Mesendoderm (in vitro differentiated cells): ENCODE measurements around the gene HARS2.
"Not testable (repeated sequence)": the region's sequence is repeated elsewhere in the genome, so short reads cannot be mapped to it uniquely, and the experiment has no call there.

Experiments used
- DNase-seq: peaks from one replicate; pipeline ENCODE4 v3.0.0; 2013
- H2AK5ac ChIP-seq: 2 replicates; pipeline ENCODE4 v1.6.1; 2013; ENCODE audit warnings: low read length, inconsistent platforms
- H2BK120ac ChIP-seq: 2 replicates; pipeline ENCODE4 v1.6.1; 2013; ENCODE audit warnings: low read depth, mild to moderate bottlenecking, low read length, moderate library complexity, mixed read lengths
- H2BK15ac ChIP-seq: replicated peaks from 2 replicates; pipeline ENCODE4 v1.6.1; 2013; ENCODE audit warnings: low read depth, mild to moderate bottlenecking, moderate library complexity
- H2BK5ac ChIP-seq: 2 replicates; pipeline ENCODE4 v1.6.1; 2013; ENCODE audit warnings: low read length, inconsistent platforms
- H3K18ac ChIP-seq: 2 replicates; pipeline ENCODE4 v1.6.1; 2013; ENCODE audit warnings: mild to moderate bottlenecking, low read length, mixed read lengths
- H3K23ac ChIP-seq: one replicate; pipeline ENCODE4 v1.6.1; 2013; ENCODE audit warnings: low read length
- H3K27ac ChIP-seq: 2 replicates; pipeline ENCODE4 v1.5.1; 2013; ENCODE audit warnings: low read depth, mild to moderate bottlenecking, inconsistent platforms, low read length, moderate library complexity
- H3K27me3 ChIP-seq: 2 replicates; pipeline ENCODE4 v1.6.1; 2013; ENCODE audit warnings: low read length, control low read depth, mild to moderate bottlenecking, inconsistent platforms; ENCODE audit not compliant: insufficient read depth, poor library complexity
- H3K36me3 ChIP-seq: 2 replicates; pipeline ENCODE4 v1.6.1; 2013; ENCODE audit warnings: low read length, inconsistent platforms; ENCODE audit not compliant: control insufficient read depth, insufficient read depth
- H3K4ac ChIP-seq: one replicate; pipeline ENCODE4 v1.6.1; 2013; ENCODE audit warnings: low read depth, mild to moderate bottlenecking, low read length, moderate library complexity
- H3K4me1 ChIP-seq: 2 replicates; pipeline ENCODE4 v1.6.1; 2013; ENCODE audit warnings: low read depth, low read length, inconsistent platforms; ENCODE audit not compliant: control insufficient read depth
- H3K4me2 ChIP-seq: 2 replicates; pipeline ENCODE4 v1.6.1; 2013; ENCODE audit warnings: low read length
- H3K4me3 ChIP-seq: 2 replicates; pipeline ENCODE4 v1.5.1; 2013; ENCODE audit warnings: mild to moderate bottlenecking, low read length
- H3K56ac ChIP-seq: one replicate; pipeline ENCODE4 v1.6.1; 2013; ENCODE audit warnings: low read length
- H3K79me1 ChIP-seq: 2 replicates; pipeline ENCODE4 v1.6.1; 2013; ENCODE audit warnings: low read length, inconsistent platforms
- H3K79me2 ChIP-seq: 2 replicates; pipeline ENCODE4 v1.6.1; 2013; ENCODE audit warnings: mild to moderate bottlenecking, low read length; ENCODE audit not compliant: control insufficient read depth, insufficient read depth
- H3K9ac ChIP-seq: 2 replicates; pipeline ENCODE4 v1.6.1; 2013; ENCODE audit warnings: low read length, inconsistent platforms
- H4K5ac ChIP-seq: one replicate; pipeline ENCODE4 v1.6.1; 2013; ENCODE audit warnings: low read length
- H4K8ac ChIP-seq: one replicate; pipeline ENCODE4 v1.6.1; 2013; ENCODE audit warnings: low read depth, mild to moderate bottlenecking, control low read depth, low read length, moderate library complexity
- WGBS: extraction: QIAGEN DNeasy Blood & Tissue Kit; methylation state at CpG from one replicate; pipeline ENCODE4 v1.1.7; 2013; ENCODE audit warnings: low lambda C conversion rate, missing lambda C conversion rate; ENCODE audit not compliant: insufficient coverage; ENCODE audit errors: extremely low coverage; 5-methylcytosine and 5-hydroxymethylcytosine counted together

HARS2 gene

GRCh38 chr5:140718266-140718592 is 27.0 kb downstream of the HARS2 start:
- Histone ChIP-seq H3K4ac (no peak overlapping the region), H3K4me3 (no peak overlapping the region), H2BK5ac (no peak overlapping the region), H4K5ac (no peak overlapping the region), H3K79me2 (no peaks in the 10 kb centered on the region), H2BK15ac (no peak overlapping the region), H3K56ac (no peak overlapping the region), H2BK120ac (no peak overlapping the region), H4K8ac (no peak overlapping the region), H3K27me3 (no peaks in the 10 kb centered on the region), H3K79me1 (no peaks in the 10 kb centered on the region), H3K27ac (no peak overlapping the region), H3K23ac (no peak overlapping the region), H3K9ac (no peak overlapping the region), H3K36me3 (no peaks in the 10 kb centered on the region), H2AK5ac (no peak overlapping the region), H3K18ac (no peak overlapping the region), H3K4me2 (no peak overlapping the region), H3K4me1 (no peaks in the 10 kb centered on the region)
- no CpG with 5 or more reads among the region's 7 CpGs for WGBS
- peak; percentile 34 for DNase-seq

- not testable (repeated sequence) for H3K23ac ChIP-seq, H4K5ac ChIP-seq, H2BK15ac ChIP-seq, H3K79me1 ChIP-seq, H3K36me3 ChIP-seq, H3K4me2 ChIP-seq, H3K4me1 ChIP-seq, H3K9ac ChIP-seq, H3K27ac ChIP-seq, H2BK120ac ChIP-seq, H3K79me2 ChIP-seq, H3K18ac ChIP-seq, H3K4me3 ChIP-seq, H2AK5ac ChIP-seq, H3K27me3 ChIP-seq, H4K8ac ChIP-seq, H2BK5ac ChIP-seq, H3K4ac ChIP-seq, H3K56ac ChIP-seq, DNase-seq
- WGBS: no CpG with 5 or more reads among the region's 6 CpGs
Observed at GRCh38 chr5:140720738-140721137, 29.5 kb downstream of the HARS2 start.

GRCh38 chr5:140721395-140721794 is 30.1 kb downstream of the HARS2 start:
- no CpG with 5 or more reads among the region's 5 CpGs for WGBS
- not testable (repeated sequence) for H3K4me3 ChIP-seq

GRCh38 chr5:140725799-140726471 is 34.7 kb downstream of the HARS2 start:
- Histone ChIP-seq H3K4ac (no peak overlapping the region), H3K79me2 (no peaks in the 10 kb centered on the region), H3K4me1 (no peaks in the 10 kb centered on the region), H3K36me3 (no peaks in the 10 kb centered on the region), H2BK120ac (no peak overlapping the region), H3K27ac (no peak overlapping the region), H2BK5ac (no peak overlapping the region), H4K5ac (no peak overlapping the region), H3K4me2 (peak overlapping the region; percentile 8), H2BK15ac (no peak overlapping the region), H2AK5ac (no peak overlapping the region), H3K4me3 (peak overlapping the region; percentile 2), H3K23ac (no peak overlapping the region), H3K9ac (no peak overlapping the region), H4K8ac (no peak overlapping the region), H3K79me1 (no peaks in the 10 kb centered on the region), H3K27me3 (no peaks in the 10 kb centered on the region), H3K56ac (no peak overlapping the region), H3K18ac (no peak overlapping the region)
- no CpG with 5 or more reads among the region's 23 CpGs for WGBS
- peak; percentile 89 for DNase-seq

More at GRCh38 chr5:140721395-140721794, 30.1 kb downstream of the HARS2 start:
- H3K4ac ChIP-seq, H3K27ac ChIP-seq, H3K9ac ChIP-seq, H3K79me2 ChIP-seq, H3K18ac ChIP-seq, H3K23ac ChIP-seq, DNase-seq, H3K4me2 ChIP-seq, H2BK15ac ChIP-seq, H3K36me3 ChIP-seq, H3K4me1 ChIP-seq, H3K27me3 ChIP-seq, H2AK5ac ChIP-seq, H4K5ac ChIP-seq, H3K56ac ChIP-seq, H4K8ac ChIP-seq, H3K79me1 ChIP-seq, H2BK5ac ChIP-seq, H2BK120ac ChIP-seq: not testable (repeated sequence)

- no peaks in the 10 kb centered on the region for H3K79me2 ChIP-seq
- no peak overlapping the region for H3K18ac ChIP-seq
- H3K36me3 ChIP-seq: no peaks in the 10 kb centered on the region
- no peak overlapping the region for H3K4me3 ChIP-seq
- no peak overlapping the region for H3K4me2 ChIP-seq
- H3K27ac ChIP-seq: no peak overlapping the region
- H3K23ac ChIP-seq: no peak overlapping the region
- no CpG with 5 or more reads among the region's 4 CpGs for WGBS
- no peak overlapping the region for H2BK5ac ChIP-seq
- no peak overlapping the region for H3K4ac ChIP-seq
- no peak overlapping the region for H2BK120ac ChIP-seq
- H3K79me1 ChIP-seq: no peaks in the 10 kb centered on the region
- H2AK5ac ChIP-seq: no peak overlapping the region
- no peaks in the 10 kb centered on the region for H3K27me3 ChIP-seq
- DNase-seq: no peak
- H4K5ac ChIP-seq: no peak overlapping the region
- no peak overlapping the region for H4K8ac ChIP-seq
- no peak overlapping the region for H3K56ac ChIP-seq
- H3K4me1 ChIP-seq: no peaks in the 10 kb centered on the region
- H2BK15ac ChIP-seq: no peak overlapping the region
- H3K9ac ChIP-seq: no peak overlapping the region
Observed at GRCh38 chr5:140733098-140733497, 41.8 kb downstream of the HARS2 start.

GRCh38 chr5:140734354-140734753 is 43.1 kb downstream of the HARS2 start:
- H3K27me3 ChIP-seq: no peaks in the 10 kb centered on the region
- DNase-seq: peak; percentile 8
- H3K79me2 ChIP-seq: no peaks in the 10 kb centered on the region
- no peak overlapping the region for H3K4me2 ChIP-seq
- H3K27ac ChIP-seq: no peak overlapping the region
- no peaks in the 10 kb centered on the region for H3K4me1 ChIP-seq
- H3K36me3 ChIP-seq: no peaks in the 10 kb centered on the region
- H3K4me3 ChIP-seq: no peak overlapping the region
- H2BK5ac ChIP-seq: no peak overlapping the region
- no peak overlapping the region for H4K5ac ChIP-seq
- WGBS: no CpG with 5 or more reads among the region's 7 CpGs
- no peaks in the 10 kb centered on the region for H3K79me1 ChIP-seq
- no peak overlapping the region for H2BK120ac ChIP-seq
- H2AK5ac ChIP-seq: no peak overlapping the region
- H3K56ac ChIP-seq: no peak overlapping the region
- H3K9ac ChIP-seq: no peak overlapping the region
- H4K8ac ChIP-seq: no peak overlapping the region
- no peak overlapping the region for H3K18ac ChIP-seq
- no peak overlapping the region for H3K4ac ChIP-seq
- no peak overlapping the region for H2BK15ac ChIP-seq
- H3K23ac ChIP-seq: no peak overlapping the region
